ENCODE results near the gene HMGCL.

The HMGCL gene

DNA sequence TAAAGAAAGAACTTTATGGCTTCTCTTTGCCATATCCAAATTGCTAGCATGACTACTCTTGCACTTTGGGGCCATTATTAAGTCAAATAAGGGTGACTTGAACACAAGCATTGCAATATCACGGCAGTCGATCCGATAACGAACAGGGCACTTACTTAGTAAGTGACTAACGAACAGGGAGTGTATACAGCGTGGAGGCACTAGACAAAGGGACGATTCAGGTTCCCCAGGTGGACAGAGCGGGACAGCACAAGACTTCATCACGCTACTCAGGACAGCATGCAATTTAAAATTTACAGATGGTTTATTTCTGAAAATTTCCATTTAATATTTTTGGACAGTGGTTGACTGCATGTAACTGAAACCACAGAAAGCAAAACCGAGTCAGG lies 52.4 kb downstream of the HMGCL start:
- DNase-seq, result no peak

DNA sequence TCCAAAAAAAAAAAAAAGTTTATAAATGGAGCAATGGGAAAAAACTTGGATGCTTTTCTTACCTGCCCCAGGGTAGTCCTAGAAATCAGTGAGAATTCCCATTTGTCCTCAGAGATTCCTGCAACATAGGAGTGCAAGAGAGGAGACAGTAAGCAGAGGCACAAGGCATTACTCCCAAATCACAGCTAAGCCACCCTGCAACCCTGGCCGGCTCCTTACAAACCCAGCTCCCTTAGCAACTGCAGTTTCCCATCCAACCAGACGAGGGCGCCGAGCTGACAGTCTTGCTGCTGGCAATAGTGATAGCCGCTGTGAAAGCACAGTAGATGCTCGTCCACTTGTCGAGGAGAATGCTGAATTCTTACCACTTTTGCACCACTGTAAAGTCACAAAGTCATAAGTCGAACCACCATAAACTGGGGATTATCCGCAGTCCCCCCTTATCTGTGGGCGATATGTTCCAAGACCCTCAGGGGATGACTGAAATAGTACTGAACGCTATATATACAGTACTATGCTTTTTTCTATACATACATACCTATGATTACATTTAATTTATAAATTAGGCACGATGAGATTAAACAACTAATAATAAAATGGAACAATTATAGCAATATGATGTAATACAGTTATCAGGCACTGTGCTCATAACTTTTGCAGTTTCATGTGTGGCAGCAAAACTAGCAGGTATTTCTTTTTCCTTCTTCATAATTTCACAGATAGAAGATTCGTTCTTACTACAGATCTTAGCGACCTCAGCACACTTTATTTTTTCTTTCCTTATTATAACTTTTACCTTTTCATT lies 53.0 kb downstream of the HMGCL start:
- DNase-seq, result no peak

GRCh38 chr1:23768733-23769132 lies 56.5 kb downstream of the HMGCL start:
- DNase-seq, result no peak

DNA sequence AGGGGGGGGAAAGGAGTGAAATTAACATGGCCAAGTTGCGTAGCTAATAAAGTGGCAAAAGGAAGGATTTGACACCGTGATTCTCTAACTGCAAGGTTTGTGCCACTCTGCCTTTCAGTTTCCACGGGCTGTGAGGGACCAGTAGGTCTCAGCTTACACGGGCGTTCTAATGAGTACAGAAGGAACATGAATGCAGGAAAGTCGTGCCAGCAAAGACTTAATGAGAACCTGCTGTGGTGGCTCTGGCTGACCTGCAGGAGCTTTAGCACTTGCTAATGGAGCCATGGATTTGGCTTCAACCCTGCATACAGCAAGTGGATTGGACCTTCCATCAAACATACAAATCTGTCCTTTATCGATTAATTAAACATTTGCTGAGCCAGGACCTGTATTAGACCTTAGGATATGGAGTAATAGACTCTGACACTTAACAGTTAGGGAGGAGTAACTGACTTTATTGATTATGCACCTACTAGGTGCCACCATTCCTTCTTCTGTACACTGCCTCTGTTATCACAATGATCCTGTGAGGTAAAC lies 62.1 kb downstream of the HMGCL start:
- DNase-seq, result no peak

DNA sequence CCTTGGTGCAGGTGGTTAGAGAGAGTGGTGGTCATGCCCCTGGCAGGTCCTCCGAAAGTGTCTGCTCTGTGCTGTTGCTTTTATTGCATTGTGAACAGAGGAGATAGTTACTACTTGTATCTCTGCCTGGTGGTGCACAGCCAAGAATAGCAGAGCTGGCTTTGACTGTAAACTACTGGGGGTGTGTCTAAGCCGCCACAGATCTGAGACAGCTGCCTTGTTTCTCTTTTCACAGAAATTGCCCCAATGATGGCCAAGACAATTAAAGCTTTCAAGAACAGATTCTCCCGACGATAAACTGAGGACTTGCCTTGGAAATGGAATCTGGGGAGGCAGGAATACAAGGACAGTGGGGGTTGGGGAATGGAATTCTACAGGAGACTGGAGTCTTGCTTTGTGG lies 66.0 kb downstream of the HMGCL start:
- DNase-seq, result no peak

DNA sequence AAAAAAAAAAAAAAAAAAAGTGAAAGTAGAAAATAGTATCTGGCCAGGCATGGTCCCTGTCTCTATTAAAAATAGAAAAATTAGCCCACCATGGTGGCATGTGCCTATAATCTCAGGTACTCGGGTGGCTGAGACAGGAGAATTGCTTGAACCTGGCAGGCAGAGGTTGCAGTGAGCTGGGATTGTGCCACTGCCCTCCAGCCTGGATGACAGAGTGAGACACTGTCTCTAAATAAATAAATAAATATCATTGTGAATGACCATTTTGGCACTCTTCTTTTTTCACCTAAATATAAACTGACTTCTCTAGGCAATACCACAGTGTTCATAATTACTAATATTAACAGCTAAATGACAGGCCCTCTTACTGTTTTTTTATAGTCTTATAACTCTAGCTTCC lies 67.4 kb downstream of the HMGCL start:
- no peak for DNase-seq

DNA sequence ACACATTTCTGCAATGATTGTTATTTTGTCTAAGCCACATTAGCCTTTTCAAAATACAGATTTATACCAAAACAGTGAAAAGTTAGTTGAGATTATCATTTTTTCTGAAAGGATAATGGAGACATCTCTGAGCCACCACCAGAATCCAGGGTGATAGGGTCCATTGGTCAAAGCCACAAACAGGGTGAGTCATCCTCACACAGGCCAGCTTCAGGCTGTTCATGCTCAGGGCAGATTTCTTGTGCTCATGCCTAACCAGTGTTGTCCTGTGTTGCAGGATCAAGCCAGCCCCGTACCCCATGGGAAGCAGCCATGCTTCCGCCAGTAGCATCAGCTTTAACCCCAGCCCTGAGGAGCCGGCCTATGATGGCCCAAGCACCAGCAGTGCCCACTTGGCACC lies 68.6 kb downstream of the HMGCL start:
- DNase-seq, result no peak

GRCh38 chr1:23752909-23753308 lies 72.3 kb downstream of the HMGCL start:
- DNase-seq, result no peak
